ENCODE results near the gene MAPK8IP3.

MAPK8IP3 gene

GRCh38 chr16:1760911-1761310, 54.9 kb downstream of the MAPK8IP3 start:
- no peak for DNase-seq (ENCODE audit: low read depth in 1 of 2, low spot score in 1 of 2)

DNA sequence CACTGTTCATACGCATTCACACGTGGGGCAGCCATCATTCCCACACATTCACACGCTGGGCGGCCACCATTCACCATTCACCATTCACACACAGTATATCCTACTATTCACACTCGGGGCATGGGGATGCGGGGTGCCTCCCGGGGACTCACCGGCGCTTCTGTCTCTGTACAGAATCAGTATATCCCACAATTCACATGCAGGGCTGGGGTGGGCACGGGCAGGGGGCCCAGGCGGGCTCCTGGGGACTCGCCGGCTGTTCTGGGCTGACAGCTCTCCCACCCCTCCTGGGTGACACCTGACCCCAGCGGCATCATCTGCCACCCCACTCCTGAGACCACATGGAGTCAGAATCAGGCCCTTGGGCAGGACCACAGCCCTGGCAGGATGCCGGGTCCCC, 55.8 kb downstream of the MAPK8IP3 start:
- no peak for DNase-seq (ENCODE audit: low read depth in 1 of 2, low spot score in 1 of 2)

GRCh38 chr16:1762196-1762878, 56.3 kb downstream of the MAPK8IP3 start:
- DNase-seq (ENCODE audit: low read depth in 1 of 2, low spot score in 1 of 2): no peak

DNA sequence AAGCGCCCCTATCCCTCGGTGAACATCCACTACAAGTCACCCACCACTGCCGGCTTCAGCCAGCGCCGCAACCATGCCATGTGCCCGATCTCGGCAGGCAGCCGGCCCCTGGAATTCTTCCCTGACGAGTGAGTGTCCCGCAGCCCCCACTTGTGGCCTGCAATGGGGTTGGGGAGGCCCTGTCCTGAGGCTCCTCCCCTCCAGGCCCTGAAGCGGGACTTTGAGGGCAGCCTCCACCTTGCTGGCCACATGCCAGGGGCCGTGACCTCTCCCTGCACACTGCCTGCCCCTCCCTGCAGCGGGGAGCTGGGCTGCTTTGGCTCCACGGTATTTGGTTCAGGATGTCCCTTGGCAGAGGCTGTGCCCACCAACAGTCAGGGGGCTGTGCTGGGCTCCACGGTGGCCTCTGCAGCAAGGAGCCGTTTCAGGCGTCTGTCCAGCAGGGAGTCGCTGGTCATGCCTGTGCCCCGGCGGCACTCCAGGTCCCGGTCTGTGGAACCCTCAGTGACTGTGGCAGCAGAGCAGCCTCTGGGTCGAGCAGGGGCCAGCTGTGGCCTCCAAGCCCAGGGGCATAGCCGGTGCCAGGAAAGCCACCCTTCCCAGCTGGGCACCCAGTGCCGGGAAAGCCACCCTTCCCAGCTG, 57.0 kb downstream of the MAPK8IP3 start:
- no peak for DNase-seq (ENCODE audit: low read depth in 1 of 2, low spot score in 1 of 2)

DNA sequence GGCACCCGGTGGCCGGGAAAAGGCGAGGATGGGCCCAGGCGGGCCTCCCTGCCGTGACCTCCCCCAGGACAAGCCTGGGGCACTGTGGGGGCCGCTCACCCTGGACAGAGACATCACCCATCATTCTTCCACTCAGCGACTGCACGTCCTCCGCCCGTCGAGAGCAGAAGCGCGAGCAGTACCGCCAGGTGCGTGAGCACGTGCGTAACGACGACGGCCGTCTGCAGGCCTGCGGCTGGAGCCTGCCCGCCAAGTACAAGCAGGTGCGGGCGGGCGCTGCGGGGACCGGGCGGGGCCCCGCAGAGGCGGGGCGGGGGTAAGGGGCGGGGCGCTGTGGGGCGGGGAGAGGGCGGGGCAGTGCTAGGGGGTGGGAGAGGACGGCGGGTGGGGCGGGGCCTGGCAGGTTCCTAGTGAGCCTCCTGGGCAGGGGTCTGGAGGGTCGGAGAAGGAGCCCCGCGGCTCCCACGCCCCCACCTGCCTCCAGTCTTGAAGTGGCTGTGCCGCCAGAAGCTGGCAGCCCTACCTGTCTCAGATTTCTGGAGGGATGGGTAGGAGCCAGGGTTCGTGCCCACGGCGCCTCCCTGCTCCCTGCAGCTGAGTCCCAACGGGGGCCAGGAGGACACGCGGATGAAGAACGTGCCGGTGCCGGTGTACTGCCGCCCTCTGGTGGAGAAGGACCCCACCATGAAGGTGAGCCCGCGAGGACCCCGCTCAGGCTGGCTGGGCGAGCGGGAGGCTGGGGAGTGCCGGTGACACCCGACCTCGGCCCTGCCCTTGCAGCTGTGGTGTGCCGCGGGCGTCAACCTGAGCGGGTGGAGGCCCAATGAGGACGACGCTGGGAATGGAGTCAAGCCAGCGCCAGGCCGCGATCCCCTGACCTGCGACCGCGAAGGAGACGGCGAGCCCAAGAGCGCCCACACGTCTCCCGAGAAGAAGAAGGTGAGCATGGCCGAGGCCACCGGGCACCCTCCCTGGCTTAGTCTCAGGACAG, 57.8 kb downstream of the MAPK8IP3 start:
- no peak for DNase-seq (ENCODE audit: low read depth in 1 of 2, low spot score in 1 of 2)

DNA sequence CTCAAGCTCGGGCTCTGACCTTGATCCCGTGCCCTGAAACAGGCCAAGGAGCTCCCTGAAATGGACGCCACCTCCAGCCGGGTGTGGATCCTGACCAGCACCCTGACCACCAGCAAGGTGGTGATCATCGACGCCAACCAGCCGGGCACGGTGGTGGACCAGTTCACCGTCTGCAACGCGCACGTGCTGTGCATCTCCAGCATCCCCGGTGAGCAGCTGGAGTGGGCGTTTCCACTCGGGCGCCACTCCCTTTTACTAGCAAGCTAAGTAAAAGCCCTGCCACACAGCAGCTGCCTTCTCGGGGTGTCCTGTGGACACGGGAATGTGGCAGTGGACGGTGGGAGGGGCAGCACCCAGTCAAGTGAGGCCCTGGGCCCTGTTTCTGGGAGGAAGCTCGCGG, 59.0 kb downstream of the MAPK8IP3 start:
- no peak for DNase-seq (ENCODE audit: low read depth in 1 of 2, low spot score in 1 of 2)

- DNase-seq (ENCODE audit: low read depth in 1 of 2, low spot score in 1 of 2): no peak
These were observed 59.8 kb downstream of the MAPK8IP3 start for GRCh38 chr16:1765826-1766225.

- DNase-seq (ENCODE audit: low read depth in 1 of 2, low spot score in 1 of 2): no peak
These were observed 60.2 kb downstream of the MAPK8IP3 start for GRCh38 chr16:1766231-1766630.

- DNase-seq (ENCODE audit: low read depth in 1 of 2, low spot score in 1 of 2): no peak
These were observed 60.7 kb downstream of the MAPK8IP3 start for GRCh38 chr16:1766701-1767100.

DNA sequence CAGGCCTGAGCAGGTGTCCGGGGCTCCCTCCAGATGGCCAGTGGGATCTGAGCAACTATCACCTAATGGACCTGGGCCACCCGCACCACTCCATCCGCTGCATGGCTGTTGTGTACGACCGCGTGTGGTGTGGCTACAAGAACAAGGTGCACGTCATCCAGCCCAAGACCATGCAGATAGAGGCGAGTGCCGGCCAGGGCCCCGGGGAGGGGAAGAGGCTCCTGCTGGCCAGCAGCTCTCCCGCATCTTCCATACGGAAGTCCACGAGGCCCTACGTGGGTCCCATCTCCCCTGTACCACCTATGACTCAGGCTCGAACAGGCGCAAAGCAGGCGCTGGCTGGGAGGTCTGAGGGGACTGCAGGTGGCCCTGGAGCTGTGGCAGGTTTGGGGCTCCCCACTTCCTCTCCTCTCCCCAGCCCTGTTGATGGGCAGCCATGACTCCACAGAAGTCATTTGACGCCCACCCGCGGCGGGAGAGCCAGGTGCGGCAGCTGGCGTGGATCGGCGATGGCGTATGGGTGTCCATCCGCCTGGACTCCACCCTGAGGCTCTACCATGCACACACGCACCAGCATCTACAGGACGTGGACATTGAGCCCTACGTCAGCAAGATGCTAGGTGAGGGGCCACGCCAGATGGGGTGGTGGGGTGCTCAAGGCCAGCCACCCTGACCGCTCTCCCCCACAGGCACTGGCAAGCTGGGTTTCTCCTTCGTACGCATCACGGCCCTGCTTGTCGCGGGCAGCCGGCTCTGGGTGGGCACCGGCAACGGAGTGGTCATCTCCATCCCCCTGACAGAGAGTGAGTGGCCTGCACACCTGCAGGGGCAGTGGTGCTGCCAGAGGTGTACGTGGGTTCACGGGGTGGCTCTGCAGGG, 61.4 kb downstream of the MAPK8IP3 start:
- no peak for DNase-seq (ENCODE audit: low read depth in 1 of 2, low spot score in 1 of 2)

- no peak for DNase-seq (ENCODE audit: low read depth in 1 of 2, low spot score in 1 of 2)
These were observed 62.2 kb downstream of the MAPK8IP3 start for GRCh38 chr16:1768061-1768766.

DNA sequence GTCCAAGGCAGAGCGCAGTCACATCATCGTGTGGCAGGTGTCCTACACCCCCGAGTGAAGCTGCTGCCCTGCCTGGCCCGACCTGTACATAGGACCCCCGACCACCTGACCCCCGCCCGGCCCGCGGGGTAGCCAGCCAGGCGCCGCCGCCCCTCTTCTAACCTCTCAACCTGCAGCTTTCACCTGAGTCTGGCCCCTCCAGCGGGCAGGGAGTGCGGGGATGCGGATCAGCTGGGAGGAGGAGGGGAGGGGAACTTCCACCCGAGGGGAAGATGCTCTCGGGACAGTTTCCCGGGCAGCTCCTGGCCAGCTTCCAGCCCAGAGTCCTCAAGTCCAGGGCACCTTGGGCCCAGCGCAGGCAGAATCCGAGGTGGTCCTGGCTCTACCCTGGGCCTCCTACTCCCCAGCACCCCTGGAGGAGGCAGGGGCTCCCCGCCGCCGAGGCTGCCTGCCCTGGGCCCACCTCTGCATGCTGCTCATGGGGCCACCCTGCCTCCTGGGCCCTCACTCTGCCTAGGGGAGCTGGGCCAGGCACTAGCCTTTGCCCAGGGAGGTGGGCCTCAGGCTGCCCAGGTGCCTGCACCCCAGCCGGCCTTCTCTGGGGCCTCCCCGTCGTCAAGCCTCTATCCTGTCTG, 62.9 kb downstream of the MAPK8IP3 start:
- no peak for DNase-seq (ENCODE audit: low read depth in 1 of 2, low spot score in 1 of 2)

GRCh38 chr16:1769402-1770300, 63.7 kb downstream of the MAPK8IP3 start:
- no peak for DNase-seq (ENCODE audit: low read depth in 1 of 2, low spot score in 1 of 2)

DNA sequence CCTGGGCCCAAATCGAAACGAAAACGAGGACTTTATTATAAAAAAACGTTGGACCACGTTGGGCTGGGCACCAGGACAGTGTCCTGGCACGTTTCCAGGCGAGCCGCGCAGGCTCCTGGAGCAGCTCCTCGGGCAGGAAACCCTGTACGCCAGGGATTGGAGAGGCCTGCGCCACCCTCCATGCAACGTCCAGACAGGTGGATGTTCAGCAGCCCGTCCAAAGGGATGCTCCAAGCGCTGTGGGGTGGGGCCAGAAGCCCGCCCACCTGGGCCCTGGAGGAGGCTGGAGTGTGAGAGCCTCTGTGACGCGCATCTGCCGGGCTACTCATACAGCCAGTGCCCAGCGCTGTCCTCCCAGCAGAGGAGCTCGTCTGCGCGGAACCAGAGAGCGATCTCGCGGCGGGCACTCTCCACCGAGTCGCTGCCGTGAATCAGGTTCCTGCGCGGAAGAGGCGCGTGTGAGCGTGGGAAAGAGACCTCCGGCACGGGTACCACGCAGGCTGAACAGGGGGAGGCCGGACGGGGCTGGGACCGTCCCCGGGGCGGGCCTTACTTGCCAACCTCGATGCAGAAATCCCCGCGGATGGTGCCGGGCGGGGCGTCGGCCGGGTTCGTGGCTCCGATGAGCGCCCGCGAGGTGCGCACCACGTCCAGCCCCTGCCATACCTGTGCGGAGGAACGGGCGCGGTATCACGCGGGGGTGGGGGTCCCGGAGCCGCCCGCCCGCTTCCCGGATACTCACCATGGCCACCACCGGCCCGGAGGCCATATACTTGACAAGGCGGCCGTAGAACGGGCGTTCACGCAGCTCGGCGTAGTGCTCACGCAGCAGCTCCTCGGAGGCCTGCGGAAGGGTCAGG, 64.6 kb downstream of the MAPK8IP3 start:
- DNase-seq (ENCODE audit: low read depth in 1 of 2, low spot score in 1 of 2): peak in 1 of 2 donors; percentile 57

DNA sequence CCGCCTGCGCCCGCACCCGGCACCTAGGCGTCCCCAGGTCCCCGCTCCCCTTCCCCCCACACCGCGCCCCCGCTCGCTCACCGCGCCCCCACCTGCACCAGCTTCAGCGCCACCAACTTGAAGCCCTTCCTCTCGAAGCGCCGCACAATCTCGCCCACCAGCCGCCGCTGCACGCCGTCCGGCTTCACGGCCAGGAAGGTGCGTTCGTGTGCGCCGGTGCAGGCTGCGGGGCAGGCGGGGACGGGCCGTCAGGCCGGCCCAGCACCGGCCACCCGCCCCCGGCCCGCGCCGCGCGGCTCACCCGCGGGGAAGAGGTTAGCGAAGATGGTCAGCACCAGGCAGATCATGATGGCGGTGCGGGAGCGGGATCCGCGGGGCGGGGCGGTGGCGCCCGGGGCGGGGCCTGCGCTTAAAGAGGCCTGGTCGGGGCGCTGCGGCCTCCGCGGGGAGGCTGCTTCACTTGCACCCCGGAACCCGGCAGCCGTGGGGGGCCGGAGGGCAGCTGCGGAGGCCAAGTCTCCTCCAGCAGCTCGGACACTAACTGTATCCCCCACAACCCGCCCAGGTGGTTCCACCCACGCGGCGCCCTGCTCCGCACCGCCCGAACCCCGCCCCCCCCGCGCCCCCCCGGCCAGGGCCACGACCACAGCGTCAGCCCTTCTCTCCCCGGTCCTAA, 65.3 kb downstream of the MAPK8IP3 start, which contains the start of gene NME3:
NME3 (minus strand) TSS at position 356 of the 676 bp plus-strand sequence; CDS start at position 347, 9 bp downstream.
- peak; percentile 62 to 75 for DNase-seq (ENCODE audit: low read depth in 1 of 2, low spot score in 1 of 2)

GRCh38 chr16:1771864-1772361, 65.9 kb downstream of the MAPK8IP3 start:
- no peak for DNase-seq (ENCODE audit: low read depth in 1 of 2, low spot score in 1 of 2)
